WI38 (cell line): Measurements from ENCODE around the gene RAB11FIP5.

Experiments used
- H3K4me3 ChIP-seq: 2 replicates; pipeline ENCODE4 v1.5.1; 2011; ENCODE audit warnings: low read depth, mild to moderate bottlenecking, control low read depth, low read length
- TF ChIP-seq, protein P1 (sequence below): IDR thresholded peaks from 2 replicates; pipeline ENCODE4 v1.5.1; 2012; ENCODE audit warnings: low read depth, mild to moderate bottlenecking, control low read depth, low read length

RAB11FIP5 gene

DNA sequence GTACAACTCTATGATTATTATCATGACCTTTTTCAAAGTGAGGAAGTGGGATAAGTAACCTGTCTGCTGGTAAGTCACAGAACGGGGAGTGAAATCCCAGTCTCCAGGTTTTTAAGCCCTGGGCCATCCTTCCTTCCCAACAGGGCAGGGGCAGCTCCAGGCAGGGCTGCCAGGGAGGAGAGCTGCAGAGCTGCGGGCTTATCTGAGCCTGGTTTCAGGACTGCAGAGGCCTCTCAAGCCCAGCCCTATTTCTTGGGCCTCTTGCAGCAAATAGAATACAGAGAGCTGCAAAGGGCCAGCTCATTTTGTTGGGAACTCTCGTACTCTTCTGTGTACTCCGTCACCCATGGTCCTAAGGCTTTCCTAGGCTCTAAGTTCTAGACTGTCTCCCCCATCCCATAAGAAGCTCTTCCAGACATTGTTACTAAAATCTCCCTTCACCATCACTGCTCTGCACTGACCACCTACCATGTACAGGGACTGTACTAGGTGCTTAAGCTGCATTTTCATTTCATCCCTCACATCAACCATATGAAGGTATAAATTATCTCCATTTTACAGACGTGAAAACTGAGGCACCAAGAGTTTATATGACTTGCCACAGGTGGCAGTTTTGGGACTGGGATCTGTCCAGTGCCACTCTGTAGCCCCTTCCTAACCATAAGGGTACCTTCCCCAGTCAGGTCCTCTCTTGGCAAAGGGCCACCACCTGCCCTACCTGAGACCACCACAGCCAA lies 3.1 kb downstream of the RAB11FIP5 start:
- peak overlapping the region; percentile 83; the same call in 1 of the 2 replicates for H3K4me3 ChIP-seq
- TF ChIP-seq, protein P1, sequence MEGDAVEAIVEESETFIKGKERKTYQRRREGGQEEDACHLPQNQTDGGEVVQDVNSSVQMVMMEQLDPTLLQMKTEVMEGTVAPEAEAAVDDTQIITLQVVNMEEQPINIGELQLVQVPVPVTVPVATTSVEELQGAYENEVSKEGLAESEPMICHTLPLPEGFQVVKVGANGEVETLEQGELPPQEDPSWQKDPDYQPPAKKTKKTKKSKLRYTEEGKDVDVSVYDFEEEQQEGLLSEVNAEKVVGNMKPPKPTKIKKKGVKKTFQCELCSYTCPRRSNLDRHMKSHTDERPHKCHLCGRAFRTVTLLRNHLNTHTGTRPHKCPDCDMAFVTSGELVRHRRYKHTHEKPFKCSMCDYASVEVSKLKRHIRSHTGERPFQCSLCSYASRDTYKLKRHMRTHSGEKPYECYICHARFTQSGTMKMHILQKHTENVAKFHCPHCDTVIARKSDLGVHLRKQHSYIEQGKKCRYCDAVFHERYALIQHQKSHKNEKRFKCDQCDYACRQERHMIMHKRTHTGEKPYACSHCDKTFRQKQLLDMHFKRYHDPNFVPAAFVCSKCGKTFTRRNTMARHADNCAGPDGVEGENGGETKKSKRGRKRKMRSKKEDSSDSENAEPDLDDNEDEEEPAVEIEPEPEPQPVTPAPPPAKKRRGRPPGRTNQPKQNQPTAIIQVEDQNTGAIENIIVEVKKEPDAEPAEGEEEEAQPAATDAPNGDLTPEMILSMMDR, result no peak

DNA sequence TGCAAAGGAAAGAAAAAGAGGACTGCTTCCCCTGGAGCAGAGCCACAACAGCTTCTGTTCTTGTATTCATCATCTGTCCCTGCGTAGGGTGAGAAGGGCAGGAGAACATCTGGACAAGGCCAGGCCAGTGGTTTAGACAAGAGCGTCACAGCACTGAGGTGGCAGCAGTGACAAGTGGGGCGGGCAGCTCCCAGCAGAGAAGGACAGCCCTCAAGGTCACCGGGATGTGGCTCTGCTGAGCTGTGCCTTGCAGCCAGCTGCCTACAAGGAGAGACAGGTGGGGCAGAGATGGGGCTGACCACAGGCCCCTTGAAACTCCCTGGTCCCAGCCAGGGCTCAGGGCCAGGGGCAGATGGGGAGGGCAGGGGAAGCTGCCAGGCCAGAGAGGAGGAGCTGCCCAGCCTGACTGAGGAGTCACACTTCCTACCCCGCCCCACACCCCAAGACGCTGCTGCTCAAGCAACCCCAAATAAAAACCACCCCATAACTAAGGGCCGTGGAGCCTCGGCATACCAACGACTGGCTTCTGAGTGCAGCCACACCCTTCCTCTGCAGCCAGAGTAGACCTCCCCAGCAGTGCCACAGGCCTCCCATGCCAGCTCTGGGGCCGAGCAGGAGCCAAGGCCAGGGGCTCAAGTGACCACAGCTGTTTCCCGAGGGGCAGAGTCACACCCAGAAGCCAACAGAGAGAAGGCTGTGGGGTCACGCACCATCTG lies 5.4 kb downstream of the RAB11FIP5 start:
- TF ChIP-seq, protein P1, result no peak
- no peak overlapping the region for H3K4me3 ChIP-seq

DNA sequence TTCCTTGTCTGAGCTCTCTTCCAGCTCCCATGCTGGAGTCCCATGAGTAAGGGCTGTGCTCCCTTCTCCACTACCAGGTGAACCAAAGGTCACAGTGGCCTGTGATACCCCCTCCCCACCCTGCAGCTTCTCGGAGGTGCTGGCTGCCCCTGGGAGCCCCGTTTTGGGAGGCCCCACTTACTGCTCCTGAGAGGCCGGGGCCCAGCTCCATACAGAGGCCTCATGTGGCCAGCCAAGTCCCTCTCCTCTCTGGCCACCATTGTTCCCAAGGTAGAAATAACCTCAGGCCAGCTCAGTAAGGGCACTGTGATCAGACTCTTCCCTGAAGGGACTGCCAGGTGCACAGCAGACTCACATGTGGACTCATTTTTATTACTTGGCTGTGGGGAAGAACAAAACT lies 6.0 kb downstream of the RAB11FIP5 start:
- TF ChIP-seq, protein P1, result no peak
- no peak overlapping the region for H3K4me3 ChIP-seq

DNA sequence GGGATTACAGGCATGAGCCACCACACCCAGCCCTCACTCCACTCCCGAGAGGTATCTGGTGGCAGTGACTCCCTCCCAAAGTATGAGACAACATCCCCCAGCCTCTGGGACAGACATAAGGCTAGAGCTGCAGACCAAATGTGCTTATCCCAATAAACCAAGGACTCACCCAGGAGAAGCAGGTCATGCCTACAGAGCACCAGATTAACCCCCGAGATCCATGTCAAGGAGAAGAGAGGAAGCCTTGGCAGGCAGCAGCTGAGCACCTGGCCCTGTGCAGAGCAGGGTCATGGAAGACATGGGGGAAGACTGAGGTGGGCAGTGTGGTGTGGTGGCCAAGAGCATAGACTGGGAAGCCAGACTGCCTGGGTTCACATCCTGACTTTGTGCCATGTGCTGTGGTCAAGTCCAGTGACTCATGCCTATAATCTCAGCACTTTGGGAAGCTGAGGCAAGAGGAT lies 7.2 kb downstream of the RAB11FIP5 start:
- no peak overlapping the region for H3K4me3 ChIP-seq
- TF ChIP-seq, protein P1, result no peak

DNA sequence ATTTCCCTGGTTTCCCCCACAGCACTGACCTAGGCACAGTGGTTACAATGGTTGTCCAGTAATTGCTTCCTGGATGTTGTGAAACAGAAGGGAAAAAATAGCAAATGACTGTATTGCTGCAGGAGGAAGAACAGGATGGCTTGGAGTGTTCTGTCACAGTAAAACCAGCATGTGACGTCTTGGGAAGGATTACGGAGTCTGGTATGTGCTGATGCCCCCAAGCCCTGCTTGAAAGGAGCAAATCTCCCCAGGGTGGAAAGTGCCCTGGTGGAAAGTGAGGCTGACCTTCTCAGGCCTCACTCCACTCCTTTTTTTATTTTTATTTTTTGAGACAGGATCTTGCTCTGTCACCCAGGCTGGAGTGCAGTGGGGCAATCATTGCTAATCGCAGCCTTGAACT lies 7.8 kb downstream of the RAB11FIP5 start:
- no peak overlapping the region for H3K4me3 ChIP-seq
- TF ChIP-seq, protein P1, result no peak

DNA sequence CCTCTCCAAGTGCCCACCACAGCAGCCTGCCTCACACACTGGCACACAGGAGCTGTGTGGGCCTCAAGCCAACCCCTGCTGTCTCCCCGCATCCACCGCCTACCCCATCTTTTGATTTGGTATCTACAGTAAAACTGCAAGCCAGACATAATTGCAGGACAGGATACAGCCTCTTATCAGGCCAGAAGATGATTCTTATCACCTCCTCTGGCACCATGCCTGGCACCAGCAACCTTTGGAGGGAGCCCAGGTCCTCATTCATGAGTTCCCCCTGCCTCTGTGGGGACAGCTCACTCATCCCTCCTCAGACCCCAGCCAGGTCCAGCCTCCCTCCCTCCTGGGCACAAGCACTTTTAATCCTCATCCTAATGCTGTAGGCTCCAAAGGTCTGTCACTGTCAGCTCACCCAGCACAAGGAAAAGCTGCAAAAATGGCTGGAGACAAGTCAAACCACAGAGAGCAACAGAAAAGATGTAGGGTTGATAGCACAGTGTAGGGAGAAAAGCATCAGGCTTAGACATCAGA lies 9.7 kb downstream of the RAB11FIP5 start:
- no peak overlapping the region for H3K4me3 ChIP-seq
- TF ChIP-seq, protein P1, result no peak

DNA sequence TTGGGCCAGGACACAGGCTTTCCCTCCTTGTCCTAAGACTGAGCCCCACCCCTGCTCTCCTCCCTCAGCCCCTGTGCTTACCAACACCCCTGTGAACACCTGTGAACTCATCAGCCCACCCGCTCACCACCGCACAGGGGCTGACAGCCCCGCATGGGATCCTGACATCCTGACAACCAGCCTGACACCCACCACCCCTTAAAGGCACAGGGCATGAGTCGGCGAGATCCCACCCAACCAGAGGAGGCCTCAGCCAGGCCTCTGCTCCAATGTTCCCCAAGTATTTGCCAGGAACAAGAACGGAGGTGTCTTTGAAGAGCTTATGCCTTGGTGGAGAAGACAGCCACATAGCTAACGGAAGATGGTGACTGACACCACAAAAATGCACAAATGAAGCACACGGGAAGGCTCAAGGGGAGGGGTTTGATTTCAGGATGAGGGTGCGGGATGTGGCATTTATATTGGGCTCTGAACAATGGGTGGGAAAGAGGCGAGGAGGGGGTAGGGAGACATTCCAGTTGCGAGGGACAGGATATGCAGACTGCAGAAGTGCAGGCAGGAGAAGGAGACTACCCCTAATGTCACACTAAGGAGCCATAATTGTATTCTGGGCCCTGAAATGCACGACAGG lies 11.0 kb downstream of the RAB11FIP5 start:
- TF ChIP-seq, protein P1, result no peak
- no peak overlapping the region for H3K4me3 ChIP-seq
